Measurements from ENCODE around the gene UBE4B.
"Not testable (repeated sequence)": the region's sequence is repeated elsewhere in the genome, so short reads cannot be mapped to it uniquely, and the experiment has no call there.

Gene UBE4B

GRCh38 chr1:10171105-10171767, 138.5 kb downstream of the UBE4B start:
- no peak for DNase-seq (ENCODE audit: low read depth, low spot score)

- no peak for DNase-seq (ENCODE audit: low read depth, low spot score)
Measured at GRCh38 chr1:10171995-10172669, 139.4 kb downstream of the UBE4B start.

DNA sequence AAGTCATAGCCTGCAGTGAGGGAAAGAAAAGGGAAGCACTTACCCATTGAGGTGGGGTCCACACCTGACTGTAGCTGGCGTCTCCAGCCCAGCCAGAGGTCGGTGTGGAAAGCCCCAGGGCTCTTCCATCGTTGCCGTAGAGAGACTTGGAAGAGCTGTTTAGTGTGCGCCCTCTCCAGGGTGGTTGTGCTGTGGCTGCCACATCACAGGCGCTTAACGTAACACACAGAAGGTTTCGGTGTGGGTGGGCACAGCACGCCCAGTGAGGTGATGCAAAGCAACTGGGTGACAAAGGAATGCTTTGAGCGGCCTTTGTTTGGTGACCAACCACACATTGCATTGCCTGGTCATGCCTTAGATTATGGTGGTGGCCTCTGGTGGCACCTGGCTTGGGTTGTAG, 140.8 kb downstream of the UBE4B start:
- no peak for DNase-seq (ENCODE audit: low read depth, low spot score)

DNA sequence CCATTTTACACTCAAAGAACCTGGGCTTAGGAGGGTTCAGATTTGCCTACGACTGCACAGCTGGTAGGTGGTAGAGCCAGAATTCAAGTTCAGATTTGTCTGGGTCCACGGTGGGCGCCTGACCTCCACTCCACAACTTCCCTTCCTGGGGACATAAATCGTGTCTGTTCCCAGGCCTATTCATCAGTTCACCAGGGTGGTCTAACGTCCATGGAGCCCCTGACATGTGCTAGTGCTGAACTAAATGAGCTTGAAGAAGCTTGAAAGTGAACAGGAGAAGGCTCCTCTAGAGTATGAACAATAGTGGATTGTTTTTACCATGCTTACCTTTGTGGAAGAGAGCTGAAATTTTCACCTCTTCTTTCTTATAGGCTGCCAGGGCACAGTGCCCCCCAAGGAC, 145.1 kb downstream of the UBE4B start:
- DNase-seq (ENCODE audit: low read depth, low spot score): no peak

DNA sequence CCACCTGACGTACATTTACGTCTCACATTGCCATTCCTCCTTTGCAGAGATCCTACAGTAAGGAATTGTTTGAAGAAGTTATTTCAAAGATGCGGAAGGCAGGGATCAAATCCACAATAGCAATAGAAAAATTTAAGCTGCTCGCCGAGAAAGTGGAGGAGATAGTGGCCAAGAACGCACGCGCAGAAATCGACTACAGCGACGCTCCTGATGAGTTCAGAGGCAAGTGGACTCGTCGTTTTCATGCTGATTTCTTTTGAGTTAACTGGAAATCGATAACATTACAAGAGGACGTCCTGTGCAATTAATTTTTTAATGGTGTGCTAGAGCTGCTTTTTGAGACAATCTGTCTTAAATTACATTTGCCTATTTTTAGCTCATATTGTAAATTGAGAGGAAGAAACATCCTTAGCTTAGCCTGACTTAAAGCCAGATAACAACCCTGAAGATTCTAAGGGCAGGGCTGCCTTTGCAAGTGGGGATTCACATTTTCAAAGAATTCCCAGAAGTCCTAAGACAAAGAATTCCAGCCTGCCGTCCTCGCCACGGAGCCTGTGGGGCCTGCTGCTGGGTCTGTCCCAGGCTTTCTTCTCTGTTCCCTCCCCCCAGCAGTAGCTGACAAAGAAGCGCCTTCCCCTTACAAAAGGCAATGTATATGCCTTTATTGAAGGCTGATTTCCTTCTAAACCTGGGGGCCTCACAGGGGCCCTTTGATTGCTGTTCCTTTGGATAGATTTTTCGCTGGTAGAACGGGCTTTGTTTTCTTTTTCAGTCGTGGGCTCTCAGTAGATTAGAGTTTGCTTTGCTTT, 146.0 kb downstream of the UBE4B start:
- peak; percentile 65 for DNase-seq (ENCODE audit: low read depth, low spot score)

- no peak for DNase-seq (ENCODE audit: low read depth, low spot score)
Measured at GRCh38 chr1:10179406-10180091, 146.8 kb downstream of the UBE4B start.

DNA sequence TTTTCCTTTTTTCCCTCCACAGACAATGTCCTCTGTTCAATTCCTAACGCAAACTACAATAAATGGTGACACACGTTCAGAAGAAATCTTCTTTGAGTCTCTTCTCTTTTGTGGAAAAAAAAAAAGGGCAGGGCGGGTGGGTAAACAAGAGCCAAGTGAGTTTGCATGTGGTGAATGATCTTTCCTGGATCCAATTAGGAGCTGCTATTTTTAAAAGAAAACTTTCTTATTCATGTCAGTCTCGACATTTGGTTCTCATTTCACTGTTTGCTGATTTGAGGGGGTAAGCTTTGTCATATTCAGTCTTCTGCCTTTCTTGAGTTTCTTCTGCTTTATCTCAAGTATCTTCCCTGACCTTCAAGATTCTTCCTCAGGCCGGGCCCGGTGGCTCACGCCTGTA, 148.4 kb downstream of the UBE4B start:
- DNase-seq (ENCODE audit: low read depth, low spot score): no peak

- no peak for DNase-seq (ENCODE audit: low read depth, low spot score)
Measured at GRCh38 chr1:10185759-10186158, 153.0 kb downstream of the UBE4B start.

- no peak for DNase-seq (ENCODE audit: low read depth, low spot score)
Measured at GRCh38 chr1:10186331-10187025, 153.7 kb downstream of the UBE4B start.

GRCh38 chr1:10187026-10187334, 154.2 kb downstream of the UBE4B start:
- DNase-seq (ENCODE audit: low read depth, low spot score): no peak

GRCh38 chr1:10188133-10188650, 155.4 kb downstream of the UBE4B start:
- no peak for DNase-seq (ENCODE audit: low read depth, low spot score)

GRCh38 chr1:10189659-10190058, 156.9 kb downstream of the UBE4B start:
- DNase-seq (ENCODE audit: low read depth, low spot score): no peak

DNA sequence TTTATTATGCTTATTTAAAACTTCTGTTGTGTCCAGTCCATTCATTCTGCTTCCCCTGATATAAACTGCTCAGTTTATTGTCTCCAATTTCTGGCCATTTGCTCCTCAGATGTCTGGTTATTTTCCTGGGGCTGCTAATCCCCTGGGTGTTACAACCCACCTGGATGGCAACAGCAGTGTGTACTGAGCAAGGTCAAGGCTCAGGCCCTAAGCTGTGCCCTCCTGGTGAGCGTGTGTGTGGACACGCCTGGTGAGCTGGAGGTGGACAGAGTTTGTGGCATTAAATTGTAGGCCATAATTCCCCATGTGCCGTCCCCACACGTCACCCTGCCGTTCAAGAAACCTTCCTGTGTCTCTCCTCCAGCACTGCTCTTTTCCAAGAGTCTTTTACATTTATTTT, 159.5 kb downstream of the UBE4B start:
- no peak for DNase-seq (ENCODE audit: low read depth, low spot score)

GRCh38 chr1:10193288-10193687, 160.5 kb downstream of the UBE4B start:
- DNase-seq (ENCODE audit: low read depth, low spot score): no peak

DNA sequence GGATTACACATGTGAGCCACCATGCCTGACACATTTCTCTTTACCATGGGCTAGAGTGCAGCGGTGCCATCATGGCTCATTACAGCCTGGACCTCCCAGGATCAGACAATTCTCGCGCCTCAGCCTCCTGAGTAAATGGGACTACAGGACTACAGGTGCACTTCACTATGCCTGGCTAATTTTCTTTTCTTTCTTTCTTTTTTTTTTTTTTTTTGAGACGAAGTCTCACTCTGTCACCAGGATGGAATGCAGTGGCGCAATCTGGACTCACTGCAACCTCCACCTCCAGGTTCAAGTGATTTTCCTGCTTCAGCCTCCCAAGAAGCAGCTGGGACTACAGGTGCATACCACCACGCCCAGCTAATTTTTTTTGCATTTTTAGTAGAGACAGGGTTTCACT, 162.8 kb downstream of the UBE4B start:
- no peak for DNase-seq (ENCODE audit: low read depth, low spot score)

DNA sequence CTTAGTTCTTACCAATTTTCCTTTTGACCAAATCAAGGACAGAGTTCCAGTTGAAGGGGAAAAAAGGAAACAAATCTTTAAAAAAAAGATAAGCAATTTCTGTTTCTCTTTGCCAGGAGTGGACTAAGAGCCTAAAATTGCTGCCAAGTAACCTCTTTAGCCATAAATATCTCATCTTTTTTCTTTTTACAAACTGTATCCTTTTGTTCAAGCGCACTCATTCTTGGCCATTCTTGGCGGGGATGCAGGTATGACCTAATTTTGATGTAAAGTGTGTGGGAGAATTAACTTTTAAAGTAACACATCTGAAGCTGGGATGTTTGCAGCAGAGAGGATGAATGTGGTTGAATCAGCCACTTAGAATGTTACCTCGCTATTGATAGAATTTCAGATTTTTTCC, 164.2 kb downstream of the UBE4B start:
- no peak for DNase-seq (ENCODE audit: low read depth, low spot score)

DNA sequence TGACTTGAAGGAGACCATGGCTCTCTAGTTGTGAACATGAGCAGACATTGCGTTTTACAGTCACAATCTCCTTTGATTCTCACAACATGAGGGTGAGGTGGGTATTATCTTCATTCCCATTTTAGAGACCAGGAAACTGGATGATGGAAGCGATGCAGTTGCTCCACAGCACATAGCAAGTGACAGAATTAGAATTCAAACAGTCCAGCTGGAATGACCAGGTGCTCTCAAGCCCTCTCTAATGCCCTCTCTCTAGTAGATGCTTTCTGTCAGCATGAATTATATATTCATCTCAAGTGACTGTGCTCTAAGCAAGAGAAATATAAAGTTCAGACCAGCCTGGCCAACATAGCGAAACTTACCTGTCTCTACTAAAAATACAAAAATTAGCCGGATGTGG, 167.9 kb downstream of the UBE4B start:
- no peak for DNase-seq (ENCODE audit: low read depth, low spot score)

GRCh38 chr1:10204003-10204642, 171.4 kb downstream of the UBE4B start:
- no peak for DNase-seq (ENCODE audit: low read depth, low spot score)

- not testable (repeated sequence) for DNase-seq (ENCODE audit: low read depth, low spot score)
Measured at GRCh38 chr1:10205206-10205605, 172.4 kb downstream of the UBE4B start.

GRCh38 chr1:10207810-10208209, 175.1 kb downstream of the UBE4B start:
- no peak for DNase-seq (ENCODE audit: low read depth, low spot score)

- DNase-seq (ENCODE audit: low read depth, low spot score): no peak
Measured at GRCh38 chr1:10208537-10208936, 175.8 kb downstream of the UBE4B start.

All from ELF-1 (cell line).